T-helper 2 cell (primary cell): Measurements from ENCODE around the gene CCDC149.

Experiments
- DNase-seq, 5 experiments: peaks; one replicate each; pipeline versions ENCODE4 v3.0.0 to v3.0.0-alpha.2; 2012 to 2022

CCDC149 gene

DNA sequence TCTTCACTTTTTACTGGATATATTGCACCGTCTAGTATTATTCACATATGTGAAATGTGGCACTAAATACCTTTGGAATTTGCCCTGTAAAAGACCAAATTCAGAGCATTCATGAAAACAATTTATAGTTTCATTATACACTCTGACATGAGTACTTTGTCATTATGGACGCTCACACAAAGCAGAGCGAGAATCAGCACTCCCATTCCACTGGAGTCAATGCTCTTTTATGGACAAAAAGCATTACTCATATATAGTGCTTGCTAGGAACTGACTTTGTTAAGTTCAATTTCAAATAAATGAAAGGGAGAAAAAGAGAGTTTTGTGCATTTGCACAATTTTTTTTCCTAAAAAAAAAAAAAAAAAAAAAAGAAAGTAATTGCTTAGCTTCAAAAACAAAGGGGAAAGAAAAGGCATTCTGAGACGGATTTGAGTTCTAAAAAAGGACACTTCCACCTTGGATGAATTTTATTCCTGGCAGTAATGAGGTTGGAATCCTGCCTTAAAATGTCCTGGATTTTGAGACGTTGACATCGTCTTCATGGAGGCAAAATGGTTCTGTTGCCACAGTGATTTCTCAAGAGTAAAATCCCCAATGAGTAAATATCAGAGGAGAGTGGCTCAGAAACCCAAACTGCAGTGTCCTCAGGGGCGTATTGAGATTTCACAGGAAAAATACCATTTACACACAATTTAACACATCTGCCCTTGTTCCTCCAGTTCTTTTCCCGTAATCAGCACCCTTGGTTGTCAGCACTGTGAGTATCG, 34.8 kb downstream of the CCDC149 start:
- no peak for DNase-seq

DNA sequence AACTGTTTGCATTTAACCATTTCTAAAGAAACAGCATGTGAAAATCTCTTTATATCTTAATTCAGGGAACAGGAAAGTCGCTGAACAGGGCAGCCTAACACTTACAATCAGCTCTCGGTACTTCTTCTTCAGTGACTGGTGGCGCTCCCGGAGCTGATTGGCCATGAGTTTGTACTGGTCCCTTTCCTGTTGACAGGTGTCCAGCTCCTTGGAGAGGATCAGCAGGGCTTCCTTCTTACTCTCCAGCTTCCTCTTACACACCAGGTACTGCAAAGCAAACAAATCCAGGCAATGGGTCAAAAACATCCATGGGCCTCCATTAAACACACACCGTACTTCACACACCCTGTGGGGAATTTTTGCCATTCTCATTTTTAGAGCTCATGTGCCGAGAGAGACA, 36.4 kb downstream of the CCDC149 start:
- no peak for DNase-seq

DNA sequence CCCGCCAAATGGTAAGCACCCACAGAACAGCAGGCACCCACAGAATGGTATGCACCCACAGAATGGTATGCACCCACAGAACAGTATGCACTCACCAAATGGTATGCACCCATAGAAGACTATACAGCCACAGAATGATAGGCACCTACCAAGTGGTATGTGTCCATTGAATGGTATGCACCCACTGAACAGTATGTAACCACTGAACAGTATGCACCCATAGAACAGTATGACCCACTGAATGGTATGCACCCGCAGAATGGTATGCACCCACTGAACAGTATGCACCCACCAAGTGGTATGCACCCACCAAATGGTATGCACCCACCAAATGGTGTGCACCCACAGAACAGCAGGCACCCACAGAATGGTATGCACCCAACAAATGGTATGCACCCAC, 40.1 kb downstream of the CCDC149 start:
- DNase-seq = no peak

DNA sequence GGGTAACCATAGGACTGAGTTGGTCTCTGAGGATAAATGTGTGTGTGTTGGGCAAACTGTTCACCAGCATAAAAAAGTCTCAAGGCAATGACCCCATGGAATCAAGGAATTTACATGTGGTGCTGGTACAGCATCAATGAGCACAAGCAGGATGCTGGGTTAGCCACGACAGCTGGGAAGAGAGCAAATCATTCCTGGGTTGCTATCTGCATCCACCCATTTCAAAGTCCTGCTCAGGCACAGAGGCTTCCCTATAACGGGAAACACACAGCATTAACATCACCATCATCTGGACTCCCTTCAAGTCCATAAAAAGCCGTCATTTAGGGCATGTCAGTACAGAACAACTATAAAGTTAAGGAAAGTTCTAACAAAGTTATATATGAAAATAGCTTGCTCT, 41.6 kb downstream of the CCDC149 start:
- DNase-seq = no peak

DNA sequence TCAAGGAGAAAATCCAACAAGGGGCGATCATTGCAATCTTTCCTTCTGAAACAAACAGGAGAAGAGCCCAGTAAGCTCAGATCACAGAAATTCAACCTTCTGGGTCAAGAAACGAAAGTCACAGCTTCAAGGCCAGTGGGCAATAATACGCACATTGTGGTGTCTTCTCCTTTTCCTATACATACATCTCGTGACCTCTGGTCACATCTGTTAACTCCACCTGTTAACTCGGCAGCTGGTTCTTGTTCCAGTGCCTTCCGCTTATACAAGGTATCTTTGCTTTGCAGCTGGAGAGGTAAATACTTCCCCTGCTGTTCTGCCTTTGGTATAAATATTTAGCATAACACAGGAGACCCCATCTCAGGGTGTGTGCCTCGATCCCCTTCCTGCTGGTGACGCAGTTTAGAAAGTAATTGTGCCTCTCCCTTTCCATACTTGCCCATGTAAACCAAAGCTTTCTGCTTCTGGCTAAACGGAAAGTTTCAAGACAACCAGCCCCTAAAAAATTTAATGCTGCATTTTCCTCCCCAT, 45.0 kb downstream of the CCDC149 start:
- no peak for DNase-seq

DNA sequence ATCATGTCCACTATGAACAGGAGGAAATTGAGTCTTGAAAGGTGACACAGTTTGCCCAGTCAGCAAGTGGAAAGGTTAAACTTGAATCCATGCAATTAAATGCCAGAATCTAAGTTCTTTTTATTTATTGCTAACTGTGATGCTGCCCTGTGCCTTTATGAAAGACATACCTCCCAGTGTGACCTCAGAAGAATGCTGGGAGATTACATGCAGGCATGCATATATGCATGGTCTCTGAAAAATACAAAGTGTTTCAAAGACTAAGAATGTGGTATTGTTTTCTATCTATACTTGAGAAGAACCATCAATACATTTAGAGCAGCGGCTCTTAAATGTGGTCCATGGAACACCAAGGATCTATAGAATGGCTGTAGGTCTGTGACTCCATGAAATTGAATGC, 45.6 kb downstream of the CCDC149 start:
- no peak for DNase-seq

DNA sequence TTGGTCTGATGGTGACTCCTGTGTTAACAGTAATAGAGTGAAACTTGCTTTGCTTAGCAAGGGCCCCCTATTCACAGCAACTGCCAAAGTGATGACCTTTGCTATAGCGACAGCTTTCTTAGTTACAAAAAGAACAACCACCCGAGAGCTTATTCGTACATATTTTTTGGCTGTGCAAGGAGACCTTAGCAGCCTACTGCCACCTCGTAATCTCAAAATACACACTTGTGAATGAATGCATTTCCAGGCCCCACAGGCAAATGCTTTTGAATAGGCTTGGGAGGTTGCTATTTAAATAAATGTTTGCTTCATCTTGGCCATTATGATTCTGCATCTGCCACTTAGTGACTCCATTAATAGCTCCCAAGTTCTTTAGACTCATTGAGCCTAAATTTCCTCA, 47.4 kb downstream of the CCDC149 start:
- DNase-seq = no peak

DNA sequence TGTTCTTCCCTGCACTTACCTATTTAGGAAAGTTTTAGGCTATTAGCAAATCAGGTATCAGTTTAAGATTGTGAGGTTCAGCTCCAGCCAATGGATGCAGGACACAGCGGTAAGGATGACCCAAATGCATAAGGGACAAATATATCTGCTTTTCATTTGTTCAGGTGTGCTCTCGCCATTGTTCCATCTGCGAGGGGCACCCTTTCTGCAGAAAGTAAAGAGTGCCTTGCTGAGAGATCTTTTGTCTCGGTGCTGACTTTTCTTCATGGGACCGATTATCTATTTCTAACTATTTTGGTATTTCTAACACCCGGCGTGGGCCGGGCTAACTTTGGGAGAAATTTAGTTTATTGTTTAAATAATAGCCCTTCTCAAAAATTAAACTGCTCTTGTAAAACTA, 49.0 kb downstream of the CCDC149 start:
- DNase-seq = no peak

DNA sequence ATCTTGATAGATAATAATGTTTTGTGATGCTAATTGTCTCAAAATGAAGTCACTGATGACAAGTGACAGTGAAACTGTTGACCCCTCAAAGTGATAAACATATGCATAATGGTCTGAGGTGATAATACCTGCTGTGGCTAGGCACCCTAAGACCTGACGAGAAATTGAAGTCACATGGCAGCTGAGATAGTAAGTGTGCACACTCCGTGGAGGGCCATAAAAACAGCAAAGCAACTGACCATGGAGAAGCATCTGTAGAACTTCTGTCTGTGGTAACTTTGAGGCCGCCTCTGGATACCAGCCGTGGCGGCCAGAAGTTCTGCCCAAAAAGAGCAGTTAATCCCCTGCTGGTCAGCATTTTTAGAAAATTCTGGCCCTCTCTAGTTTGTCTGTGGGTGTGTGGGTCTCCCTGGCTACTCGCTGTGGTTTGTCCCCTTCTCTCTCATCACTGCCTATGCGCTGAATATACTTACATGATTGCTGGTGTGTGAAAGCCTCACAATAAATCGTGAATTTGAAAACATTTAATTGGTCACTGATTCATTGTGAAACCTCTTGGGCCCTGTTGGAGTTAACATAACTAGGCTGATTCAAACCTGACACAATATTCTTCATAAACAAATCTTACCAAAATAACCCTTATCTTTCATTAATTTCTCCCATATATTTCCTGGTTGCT, 50.6 kb downstream of the CCDC149 start:
- no peak for DNase-seq

DNA sequence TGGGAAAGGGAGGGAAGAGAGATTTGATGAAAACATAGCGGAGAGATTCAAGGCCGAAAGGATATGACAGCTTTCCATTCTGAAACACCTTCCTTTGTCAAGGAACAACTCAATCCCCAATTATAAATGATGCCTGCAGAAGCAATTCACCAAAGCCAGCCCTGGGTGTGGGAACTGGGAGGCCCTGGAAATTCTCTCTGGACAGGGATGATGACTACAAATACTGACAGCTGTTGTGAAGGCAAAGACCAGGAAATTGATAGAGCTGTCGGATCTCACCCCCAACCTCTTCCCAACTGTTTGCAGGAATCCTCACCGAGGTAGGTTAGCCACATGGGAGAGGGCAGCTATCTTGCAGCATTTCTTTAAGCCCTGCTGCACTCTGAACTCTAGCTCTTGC, 54.3 kb downstream of the CCDC149 start:
- no peak for DNase-seq

DNA sequence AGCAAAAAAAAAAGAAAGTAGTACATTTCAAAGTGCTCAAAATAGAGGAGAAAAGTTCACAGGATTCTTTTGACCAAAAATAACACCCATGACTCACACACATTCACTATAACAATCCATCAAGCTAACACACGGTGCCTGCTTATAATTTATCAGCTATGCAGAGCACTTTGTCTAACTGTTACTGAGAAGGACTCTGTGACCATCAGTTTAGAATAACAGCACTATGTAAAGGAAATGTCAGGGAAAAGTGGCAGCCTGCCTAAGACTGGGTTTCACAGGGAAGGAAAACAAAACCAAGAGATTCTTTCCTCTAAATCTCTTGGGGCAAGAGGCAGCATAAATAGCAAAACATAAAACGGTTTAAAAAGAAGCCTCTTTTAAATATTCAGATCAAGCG, 54.8 kb downstream of the CCDC149 start:
- no peak for DNase-seq

DNA sequence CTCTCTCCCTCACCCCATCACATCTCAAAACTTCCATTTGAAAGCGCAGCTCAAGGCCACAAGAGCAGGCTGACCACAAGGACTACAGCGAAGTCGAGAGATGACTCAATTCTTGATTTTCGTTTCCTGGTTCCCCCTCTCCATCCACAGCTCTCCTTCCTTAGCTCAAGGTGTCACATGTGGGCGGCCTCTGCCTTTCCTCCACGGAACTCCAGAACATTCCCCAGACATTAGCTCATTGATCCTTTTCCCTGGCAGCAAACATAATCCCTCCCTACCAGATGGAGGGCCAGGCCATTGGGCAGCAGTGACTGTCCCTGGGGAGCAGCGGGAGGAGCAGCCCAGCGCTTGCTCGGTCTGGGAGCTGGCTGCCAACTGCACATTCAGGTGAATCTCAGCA, 56.3 kb downstream of the CCDC149 start:
- no peak for DNase-seq

DNA sequence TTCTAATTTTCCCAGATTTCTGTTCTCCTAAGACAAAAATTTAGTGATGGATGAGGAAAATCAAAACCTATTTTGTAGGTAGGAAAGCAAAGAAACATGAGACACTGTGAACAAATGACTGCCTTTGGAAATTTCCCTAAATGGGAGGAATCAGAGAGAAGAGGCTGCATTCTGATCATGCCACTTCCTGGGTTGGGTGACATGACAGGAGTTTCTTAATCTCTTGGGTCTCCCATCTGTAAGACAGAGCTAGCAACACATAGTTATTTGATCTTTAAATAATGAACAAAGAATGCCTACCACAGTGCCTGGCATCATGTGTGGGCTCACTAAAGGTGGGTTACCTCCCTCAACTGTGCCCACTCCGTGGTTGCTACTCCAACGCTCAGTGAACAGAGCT, 57.1 kb downstream of the CCDC149 start:
- DNase-seq = no peak

DNA sequence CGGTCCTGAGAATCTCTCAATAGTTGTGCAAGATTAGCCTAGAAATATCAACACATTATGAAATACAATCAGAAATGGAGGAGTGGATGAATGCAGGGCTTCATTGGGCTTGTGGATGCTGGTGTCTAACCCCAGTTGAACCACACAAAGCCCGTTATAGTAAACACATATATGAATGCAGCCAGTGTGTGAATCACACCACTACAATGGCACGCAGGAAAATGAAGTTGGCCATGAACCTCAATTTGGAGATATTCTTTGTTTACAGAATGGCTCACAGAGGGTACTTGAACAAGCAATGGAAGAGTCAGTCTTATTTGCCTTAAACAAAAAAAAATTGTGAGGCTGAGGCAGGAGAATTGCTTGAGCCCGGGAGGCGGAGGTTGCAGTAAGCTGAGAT, 59.7 kb downstream of the CCDC149 start:
- no peak for DNase-seq

DNA sequence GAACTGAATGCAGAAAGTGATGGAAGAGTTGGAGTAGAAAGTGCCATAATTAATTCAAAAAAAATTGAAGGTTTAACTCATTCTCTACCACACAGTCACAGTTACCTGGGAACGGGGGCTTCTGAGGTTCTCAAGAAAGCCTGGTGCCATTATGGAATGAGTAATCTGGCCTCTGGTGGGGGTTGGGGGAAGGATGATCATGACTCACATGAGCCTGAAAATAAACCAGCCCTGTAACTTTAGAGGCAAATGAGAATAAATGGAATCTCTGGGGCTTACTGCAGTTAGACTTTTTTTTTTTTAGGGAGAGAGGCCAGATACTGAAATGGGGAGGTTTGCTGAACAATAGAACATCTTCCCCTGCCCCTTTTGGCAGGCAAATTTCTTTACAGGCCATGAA, 62.2 kb downstream of the CCDC149 start:
- no peak for DNase-seq

DNA sequence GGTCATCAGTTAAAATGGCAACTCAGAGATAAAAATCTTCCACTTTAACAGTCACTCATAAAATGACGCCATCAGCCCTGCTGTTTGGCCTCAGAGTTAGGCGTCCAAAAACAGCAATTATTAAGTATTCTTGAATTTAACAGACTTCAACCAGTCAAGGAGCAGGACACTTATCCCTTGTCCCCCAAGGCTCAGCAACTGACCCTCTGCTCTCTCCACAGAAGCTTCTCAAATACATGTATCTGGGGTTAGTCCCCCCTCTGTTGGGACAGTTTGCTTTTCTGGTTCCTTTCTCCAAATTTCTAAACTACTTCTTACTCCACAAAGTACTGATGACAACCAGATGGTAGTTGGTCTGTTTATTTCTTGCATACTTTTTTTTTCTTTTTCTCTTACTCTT, 63.1 kb downstream of the CCDC149 start:
- no peak for DNase-seq

DNA sequence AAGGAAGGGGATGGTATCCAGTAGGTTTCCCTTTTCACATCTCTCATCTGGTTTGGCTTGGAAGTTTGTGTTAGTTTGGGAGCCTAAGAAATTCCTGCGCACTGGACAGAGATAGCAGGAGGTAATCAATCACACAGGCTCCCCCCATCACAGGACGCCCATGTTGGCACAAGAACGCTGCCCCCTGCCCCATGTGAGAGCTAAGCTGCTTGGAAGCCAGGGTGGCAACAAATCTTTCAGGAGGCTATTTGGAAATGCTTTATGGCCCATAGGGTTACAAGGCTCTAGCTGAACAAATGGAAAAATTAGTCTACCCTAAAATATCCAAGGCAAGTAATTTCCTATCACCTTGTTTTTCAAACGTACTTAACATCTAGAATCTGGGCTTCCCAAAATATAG, 63.5 kb downstream of the CCDC149 start:
- DNase-seq = no peak

DNA sequence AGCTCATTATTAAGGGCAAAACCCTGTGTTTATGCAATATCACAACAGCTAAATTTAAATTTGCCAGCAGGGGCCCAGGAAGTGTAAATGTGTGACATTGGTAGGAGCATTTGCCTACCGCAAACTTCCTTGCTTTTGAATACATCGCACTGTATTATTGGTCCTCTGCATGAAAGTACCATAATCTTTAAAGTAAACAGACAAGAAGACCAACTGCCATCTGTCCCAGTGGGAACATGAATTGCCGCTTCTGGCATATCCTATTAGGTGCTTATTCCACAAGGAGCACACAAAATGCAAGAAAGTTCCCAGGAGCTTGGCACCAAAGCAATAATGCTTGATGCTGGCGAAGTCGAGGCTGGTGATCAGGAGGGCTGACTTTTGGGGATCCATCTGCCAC, 66.1 kb downstream of the CCDC149 start:
- DNase-seq = no peak

DNA sequence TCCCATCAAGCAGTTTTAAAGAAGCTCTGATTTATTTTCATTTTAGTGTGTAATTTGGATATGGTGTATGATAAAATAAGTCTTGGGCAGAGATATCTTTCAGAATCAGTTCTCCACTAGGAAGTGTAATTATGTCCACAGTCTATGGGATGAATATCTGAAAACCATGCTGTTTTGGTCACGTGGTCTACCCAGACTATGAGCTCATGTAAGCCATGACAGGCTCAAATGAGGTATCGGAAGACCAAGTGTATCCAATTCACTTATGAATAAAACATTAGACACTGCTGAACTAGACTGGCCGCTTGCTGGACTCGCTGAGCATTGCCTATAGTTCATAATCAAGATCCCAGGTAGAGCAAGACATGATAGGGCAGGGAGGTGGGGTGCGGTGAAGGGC, 66.9 kb downstream of the CCDC149 start:
- no peak for DNase-seq

DNA sequence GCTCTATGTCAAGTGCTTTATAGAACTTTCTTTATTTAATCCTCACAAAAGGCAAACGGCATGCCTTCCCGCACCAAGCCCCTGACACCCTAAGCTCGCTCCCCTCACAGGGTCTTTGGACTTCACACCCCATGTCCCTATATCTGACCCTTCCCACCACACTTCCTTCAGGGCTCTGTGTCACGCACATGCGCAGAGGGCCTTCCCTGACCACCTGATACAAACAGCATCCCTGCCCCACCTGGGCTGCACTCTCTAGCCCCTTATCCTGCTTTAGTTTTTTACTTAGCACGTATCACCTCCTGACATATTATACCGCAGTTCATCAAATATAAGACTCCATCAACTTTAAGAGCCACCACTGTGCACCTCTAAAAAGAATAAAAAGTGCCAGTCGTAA, 67.7 kb downstream of the CCDC149 start:
- DNase-seq = no peak

DNA sequence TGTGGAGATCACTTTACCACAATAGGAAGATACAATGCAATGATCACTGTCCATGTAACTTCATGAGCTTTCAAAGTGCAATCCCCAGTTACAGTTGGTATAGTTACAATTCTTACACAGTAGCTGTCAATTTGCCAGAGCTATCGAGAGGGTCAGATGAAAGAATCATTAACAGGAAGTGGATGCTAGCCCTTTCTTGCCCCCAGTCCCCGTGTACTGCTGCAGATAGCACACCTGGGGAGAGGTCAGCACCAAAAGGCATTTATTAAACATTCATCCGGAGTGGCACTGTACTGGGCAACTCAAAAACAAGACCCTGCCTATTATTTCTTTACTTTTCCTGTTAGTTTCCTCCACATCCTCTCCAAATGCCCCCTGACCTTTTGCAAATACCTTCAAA, 69.7 kb downstream of the CCDC149 start:
- no peak for DNase-seq

DNA sequence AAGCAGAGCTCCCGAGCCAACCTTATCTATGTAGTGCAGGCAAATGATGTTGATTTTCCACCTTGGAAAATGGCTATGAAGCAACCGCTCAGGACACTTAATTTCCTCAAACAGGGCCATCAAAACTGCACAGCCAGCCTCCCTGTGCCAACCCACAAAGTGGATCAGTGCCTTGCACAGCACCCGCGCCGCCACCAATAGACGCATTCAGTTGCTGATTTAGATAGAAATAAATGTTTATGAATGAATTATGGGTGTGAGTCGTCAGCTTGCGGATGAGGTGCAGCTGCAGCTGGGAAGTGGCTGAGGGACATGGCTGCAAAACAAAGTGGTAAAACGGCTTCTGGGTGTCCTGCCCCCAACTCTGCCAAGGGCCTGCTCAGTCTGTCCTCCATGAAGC, 70.5 kb downstream of the CCDC149 start:
- no peak for DNase-seq

DNA sequence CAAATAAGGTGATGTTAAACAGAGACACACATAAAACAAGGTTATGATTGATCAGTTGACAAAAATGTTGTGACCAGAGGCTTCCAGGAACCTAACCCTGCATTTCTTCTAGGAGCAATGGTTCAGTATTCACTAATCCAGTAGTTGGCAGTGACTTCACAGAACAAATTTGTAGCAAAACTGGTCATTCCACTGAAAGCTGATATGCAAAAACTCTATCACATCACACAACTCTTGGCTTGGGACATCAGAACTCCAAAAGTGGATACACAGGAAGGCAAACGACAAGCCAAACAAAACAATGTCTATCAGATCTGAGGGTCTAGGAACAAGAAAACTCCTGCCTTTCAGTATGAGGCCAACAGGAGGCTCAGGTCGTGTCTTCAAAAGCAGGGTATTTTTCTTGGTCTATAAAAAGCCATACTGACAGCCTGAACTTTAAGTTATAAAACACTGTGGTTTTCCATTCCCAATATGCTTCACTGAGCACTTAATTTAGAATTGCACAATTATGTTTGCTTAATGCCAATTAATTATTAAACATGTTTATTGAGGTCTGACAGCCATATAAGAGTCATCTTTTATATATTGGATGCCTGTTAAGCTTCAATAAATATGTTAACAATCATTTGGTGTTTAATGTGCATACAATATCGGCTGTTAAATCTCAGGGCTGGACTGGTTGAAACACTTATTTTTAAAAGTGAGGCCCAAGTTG, 71.9 kb downstream of the CCDC149 start:
- DNase-seq = no peak

DNA sequence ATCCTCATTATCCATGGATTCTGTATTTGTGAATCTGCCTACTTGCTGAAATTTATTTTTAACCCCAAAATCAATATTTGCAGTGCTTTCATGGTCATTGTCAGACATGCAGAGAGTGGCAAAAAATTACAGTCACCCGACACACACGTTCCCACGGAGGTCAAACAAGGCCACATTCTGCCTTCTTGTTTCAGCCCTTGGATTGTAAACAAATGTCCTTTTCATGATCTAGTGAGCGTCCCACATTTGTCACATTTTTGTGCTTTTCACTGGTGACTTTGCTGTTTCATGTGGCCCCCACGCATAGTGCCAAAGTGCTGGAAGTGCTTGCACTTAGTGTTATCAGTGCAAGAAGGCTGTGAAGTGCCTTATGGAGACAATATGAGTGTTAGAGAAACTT, 72.5 kb downstream of the CCDC149 start:
- DNase-seq = no peak
